Embryonic facial prominence (tissue), 1 donor: ENCODE results near the gene TNFAIP8L3.
"Not testable (repeated sequence)": the region's sequence is repeated elsewhere in the genome, so short reads cannot be mapped to it uniquely, and the experiment has no call there.

Source experiments
- DNase-seq: peaks from one replicate; pipeline ENCODE4 v3.0.0-alpha.2; 2016; ENCODE audit errors: extremely low spot score

The TNFAIP8L3 gene

DNA sequence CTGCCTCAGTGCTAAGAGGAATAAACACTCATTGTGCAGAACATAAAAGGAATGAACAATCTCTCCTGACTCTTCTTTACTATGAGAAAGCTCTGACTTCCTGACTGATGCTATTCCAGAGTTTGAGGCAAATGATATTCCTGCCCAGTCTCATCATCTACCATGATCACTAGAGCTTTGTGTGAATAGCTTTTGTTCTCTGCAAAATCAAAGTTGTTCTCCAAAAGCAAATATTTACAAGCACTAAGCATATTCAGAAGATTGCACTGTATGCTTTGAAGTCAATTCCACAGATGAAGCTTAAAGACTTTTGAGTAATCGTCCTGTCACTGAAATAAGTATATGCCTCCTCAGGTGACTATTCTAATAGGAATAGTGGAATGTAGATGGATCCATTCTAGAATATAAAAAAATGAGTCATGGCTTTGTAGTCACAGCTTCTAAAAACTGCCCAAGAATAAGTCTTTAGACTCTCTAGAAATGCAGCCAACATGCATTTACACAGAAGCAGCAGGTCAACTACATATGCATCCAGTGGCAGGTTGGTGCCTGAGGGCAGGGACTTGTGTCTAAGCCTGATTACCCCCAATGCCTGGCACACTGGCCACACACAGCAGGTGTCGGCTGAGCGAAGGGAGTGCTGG, 34.6 kb downstream of the TNFAIP8L3 start:
- no peak for DNase-seq

GRCh38 chr15:51054535-51054934, 40.2 kb downstream of the TNFAIP8L3 start:
- DNase-seq, result no peak

DNA sequence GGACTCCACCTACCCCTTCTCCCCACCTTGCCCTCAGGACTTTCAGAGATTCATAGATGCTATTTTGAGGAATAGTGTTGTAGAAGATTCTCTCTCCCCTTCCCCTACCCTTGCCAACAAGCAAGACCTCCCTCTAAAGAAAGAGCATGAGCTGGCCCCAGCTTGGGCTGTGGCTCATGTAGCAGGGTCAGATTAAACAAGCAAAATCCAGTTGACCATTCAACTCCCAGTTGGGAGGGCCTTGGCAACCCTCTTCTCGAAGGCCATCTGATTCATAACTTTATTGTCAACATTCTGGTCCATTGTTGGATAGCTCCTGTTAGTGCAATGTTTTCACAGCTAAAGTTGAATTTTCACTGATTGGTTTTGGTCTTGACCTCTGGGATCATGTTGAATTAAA, 41.1 kb downstream of the TNFAIP8L3 start:
- no peak for DNase-seq

DNA sequence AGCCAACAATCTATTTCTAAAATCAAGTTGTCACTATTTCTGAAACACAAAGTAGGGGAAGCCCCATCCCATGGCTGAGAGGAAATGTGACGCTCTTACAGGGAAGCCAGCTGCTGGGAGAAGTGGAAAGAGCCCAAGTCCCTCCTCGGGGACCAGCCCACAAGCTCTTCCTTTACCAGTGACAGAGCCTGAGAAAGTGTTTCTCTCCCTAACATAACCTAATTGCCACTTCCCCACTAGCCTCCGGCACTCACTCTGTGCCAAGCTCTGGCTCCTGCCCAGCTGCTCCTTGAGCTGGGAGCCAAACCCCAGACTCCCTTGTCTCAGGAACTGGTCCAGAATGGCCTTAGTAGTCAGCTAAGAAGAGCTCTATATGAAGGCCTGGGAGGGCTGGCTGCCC, 42.9 kb downstream of the TNFAIP8L3 start:
- DNase-seq, result no peak

DNA sequence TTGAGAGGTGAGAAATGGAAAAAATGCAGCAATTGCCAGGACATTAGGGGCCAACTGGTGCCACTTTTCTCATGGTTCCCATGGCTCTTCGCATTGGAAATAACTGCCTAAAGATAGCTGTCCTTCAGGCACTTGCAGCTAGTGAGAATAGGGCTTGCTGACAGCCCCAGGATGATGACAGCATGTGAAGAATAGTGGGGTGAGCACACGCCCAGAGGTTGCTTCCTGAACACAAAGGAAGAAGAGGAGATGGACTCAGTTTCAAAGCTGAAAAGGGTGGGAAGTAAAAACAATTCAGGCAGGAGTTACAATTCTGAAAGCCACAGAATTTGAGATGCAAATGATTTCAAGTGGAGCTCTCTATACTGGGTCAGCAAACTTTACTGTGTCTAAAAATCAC, 45.6 kb downstream of the TNFAIP8L3 start:
- DNase-seq, result no peak

- no peak for DNase-seq
These were observed 46.4 kb downstream of the TNFAIP8L3 start for GRCh38 chr15:51048308-51048707.

- no peak for DNase-seq
These were observed 47.8 kb downstream of the TNFAIP8L3 start for GRCh38 chr15:51046799-51047449.

- no peak for DNase-seq
These were observed 48.7 kb downstream of the TNFAIP8L3 start for GRCh38 chr15:51046016-51046415.

DNA sequence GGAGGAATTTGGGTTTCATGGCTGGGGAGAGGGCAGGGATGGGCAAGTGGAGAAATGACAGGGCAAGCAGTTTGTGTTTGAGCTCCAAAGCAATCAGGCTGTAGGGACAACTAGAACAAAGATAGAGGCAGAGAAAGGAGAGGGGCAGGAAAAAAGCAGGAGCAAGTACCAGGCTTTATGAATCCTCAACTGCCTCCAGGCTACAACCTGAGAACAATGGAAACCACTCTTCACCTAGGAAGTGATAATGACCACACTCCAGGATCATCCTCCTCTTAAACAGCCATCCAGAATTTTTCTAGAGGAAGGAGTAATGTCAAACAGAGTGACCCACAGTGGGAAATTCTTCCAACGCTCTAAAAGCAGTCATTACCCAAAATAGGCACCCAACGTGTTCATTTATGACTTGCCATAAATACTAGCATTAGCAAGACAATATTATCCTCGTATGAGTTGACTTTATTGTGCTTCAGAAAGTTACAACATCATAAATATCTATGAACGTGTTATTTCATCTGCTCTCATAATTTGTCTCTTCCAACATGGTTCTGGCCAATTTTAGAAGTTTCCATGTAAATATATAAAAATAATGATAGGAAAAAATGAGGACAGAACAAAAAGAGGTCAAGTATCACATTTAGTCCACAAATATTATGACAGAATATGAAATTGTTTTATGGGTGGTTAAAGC, 50.5 kb downstream of the TNFAIP8L3 start:
- DNase-seq, result no peak

DNA sequence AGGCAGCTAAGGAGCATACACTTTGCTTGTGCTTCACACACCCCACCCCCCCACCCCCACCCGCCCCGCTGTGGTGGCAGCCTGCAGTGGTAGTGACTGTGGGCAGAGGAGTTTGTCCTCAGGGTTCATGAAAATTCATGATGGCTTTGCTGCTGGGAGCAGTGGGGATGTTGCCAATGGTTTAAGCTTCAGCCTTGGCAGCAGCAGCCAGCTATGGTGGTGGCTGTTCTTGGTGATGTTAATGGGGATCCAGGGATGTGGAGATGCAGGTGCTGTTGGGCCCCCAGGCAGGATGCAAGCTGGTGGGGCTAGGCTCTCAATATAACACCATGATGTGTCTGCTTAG, 55.8 kb downstream of the TNFAIP8L3 start:
- DNase-seq, result no peak

- no peak for DNase-seq
These were observed 56.3 kb downstream of the TNFAIP8L3 start for GRCh38 chr15:51038162-51038973.

DNA sequence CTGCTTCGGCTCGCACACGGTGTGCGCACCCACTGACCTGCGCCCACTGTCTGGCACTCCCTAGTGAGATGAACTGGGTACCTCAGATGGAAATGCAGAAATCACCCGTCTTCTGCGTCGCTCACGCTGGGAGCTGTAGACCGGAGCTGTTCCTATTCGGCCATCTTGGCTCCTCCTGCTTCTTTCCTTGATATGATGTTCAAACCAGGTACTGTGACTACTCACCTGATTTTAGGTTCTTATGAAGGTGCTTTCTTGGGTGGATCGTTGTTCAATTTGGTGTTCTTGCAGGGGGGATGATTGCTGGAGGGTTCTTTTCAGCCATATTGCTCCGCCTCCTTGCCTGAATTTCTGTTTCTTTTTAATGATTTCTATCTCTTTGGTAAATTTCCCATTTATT, 57.2 kb downstream of the TNFAIP8L3 start:
- not testable (repeated sequence) for DNase-seq

DNA sequence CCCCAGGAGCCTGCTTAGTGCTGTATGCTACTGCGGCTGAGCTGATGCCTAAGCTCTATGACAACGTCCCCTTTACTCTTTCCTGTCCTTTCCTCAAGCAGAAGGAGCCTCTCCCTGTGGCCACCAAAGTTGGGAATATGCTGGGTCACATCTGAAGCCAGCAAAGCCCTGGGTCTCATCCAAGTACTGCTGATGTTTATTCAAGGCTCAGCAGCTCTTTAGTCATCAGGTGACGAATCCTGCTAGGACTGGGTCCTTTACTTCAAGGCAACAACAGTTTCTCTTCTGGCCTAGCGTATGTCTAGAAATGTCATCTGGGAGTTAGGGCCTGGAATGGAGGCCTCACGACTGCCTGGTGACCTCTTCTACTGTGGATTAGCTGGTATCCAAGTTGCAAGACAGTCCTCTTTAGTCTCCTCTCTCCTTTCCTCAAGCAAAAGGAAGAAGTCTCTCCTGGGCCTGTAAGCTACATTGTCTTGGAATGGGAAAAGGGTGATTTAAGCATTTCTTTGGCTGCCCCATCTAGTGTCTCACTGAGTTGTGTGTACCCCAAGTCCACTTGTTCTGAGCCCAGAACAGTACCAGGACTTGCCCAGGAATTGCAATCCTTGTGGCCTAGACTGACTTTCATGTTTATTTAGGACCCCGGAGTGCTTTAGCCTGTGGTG, 63.9 kb downstream of the TNFAIP8L3 start:
- DNase-seq, result no peak

- DNase-seq, result no peak
These were observed 69.3 kb downstream of the TNFAIP8L3 start for GRCh38 chr15:51025454-51025846.

DNA sequence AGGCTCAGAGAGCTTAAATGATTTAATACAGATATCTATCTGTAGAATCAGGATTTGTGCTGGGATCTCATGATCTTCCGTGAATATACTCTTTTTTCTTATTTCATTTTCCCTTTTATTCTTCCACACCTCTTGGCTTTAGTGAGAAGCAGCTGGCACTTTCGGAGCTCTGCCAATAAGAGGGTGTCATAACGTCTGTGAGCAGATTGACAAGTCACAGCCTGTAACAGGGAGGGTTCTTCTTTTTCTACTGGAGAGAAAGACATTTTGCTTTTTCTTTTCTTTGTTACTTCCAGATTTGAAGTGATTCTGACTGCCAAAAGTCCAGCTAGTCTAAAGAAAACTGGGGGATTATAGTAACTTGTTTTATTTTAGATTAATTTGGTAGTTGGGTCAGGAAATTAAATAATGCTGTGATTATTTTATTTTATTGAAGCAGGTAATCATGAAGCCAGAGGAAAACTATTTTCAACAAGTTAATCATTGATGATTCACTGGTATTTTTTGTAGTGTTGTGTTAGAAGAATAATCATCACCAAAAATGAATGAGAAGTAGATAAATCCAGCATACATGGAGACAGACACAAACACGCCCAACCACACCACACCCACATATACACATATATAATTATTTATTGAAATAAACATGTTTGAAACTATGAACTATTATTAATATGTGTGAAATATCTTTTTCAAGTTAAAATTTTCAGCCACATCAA, 69.8 kb downstream of the TNFAIP8L3 start:
- no peak for DNase-seq

- DNase-seq, result no peak
These were observed 71.2 kb downstream of the TNFAIP8L3 start for GRCh38 chr15:51023499-51023898.

GRCh38 chr15:51022206-51022605, 72.5 kb downstream of the TNFAIP8L3 start:
- no peak for DNase-seq

GRCh38 chr15:51016615-51017014, 78.1 kb downstream of the TNFAIP8L3 start:
- no peak for DNase-seq

DNA sequence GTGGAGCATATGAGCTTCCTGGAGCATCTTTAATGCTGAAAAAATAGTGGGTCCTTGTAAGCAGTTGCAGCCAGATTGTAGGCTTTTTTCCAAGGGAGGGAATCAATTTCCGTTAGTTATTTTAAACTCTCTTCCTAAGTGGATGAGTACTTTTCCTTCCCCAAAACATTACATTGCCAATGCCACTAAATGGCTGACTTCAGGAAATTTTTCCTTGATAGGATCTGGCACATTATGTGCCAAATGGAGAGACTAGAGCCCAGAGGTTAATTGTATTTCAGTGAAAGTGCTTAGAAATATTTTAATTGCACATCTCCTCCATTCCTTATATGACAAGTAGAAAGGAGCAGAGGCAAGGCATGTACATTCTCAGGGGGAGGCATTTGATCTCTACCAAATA, 83.5 kb downstream of the TNFAIP8L3 start:
- DNase-seq, result no peak

- no peak for DNase-seq
These were observed 87.5 kb downstream of the TNFAIP8L3 start for GRCh38 chr15:51007131-51007666.
